Osteocyte (in vitro differentiated cells): Measurements from ENCODE around the gene MIF. TPM values are rescaled to one million over a fixed set of nuclear protein-coding genes. Genes with fewer than 3 reads are reported as not detected.
"Not testable (repeated sequence)": the region's sequence is repeated elsewhere in the genome, so short reads cannot be mapped to it uniquely, and the experiment has no call there.

Experiments used
- DNase-seq: peaks from one replicate; pipeline ENCODE4 v3.0.0; 2021; ENCODE audit warnings: mixed read lengths; ENCODE audit not compliant: unreplicated experiment; ENCODE audit errors: extremely low spot score
- H3K27ac Mint-ChIP-seq: one replicate; pipeline ENCODE4 v1.8.0; 2021; ENCODE audit warnings: mild to moderate bottlenecking, mixed read lengths; ENCODE audit not compliant: unreplicated experiment
- H3K27me3 Mint-ChIP-seq: one replicate; pipeline ENCODE4 v1.8.0; 2021; ENCODE audit warnings: mixed read lengths; ENCODE audit not compliant: unreplicated experiment
- H3K36me3 Mint-ChIP-seq: one replicate; pipeline ENCODE4 v1.8.0; 2021; ENCODE audit warnings: mixed read lengths; ENCODE audit not compliant: unreplicated experiment
- H3K4me1 Mint-ChIP-seq: one replicate; pipeline ENCODE4 v1.8.0; 2021; ENCODE audit warnings: mixed read lengths; ENCODE audit not compliant: unreplicated experiment
- H3K4me3 Mint-ChIP-seq: one replicate; pipeline ENCODE4 v1.8.0; 2021; ENCODE audit warnings: mild to moderate bottlenecking, moderate library complexity, mixed read lengths; ENCODE audit not compliant: unreplicated experiment
- H3K9me3 Mint-ChIP-seq: one replicate; pipeline ENCODE4 v1.8.0; 2021; ENCODE audit warnings: mixed read lengths; ENCODE audit not compliant: unreplicated experiment
- CTCF ChIP-seq: fragments of 200-600 bp; sonication (generic); IDR thresholded peaks from 2 replicates; pipeline ENCODE4 v1.5.0; 2021; ENCODE audit warnings: antibody characterized with exemption, mild to moderate bottlenecking, moderate library complexity
- total RNA-seq: library from RNA; stranded (reverse); gene quantifications from 2 replicates; pipeline ENCODE4 v1.2.1, GENCODE V29; 2021

MIF gene
- total RNA-seq, 1 donor from 2014 or later = 363 TPM

- no peak overlapping the region for H3K27ac Mint-ChIP-seq
- H3K27me3 Mint-ChIP-seq = no peaks in the 10 kb centered on the region
- H3K9me3 Mint-ChIP-seq = peaks cover 4% of the 10 kb centered on the region
These were observed 10.5 kb downstream of the MIF start for GRCh38 chr22:23904573-23905254.

GRCh38 chr22:23906641-23907040 is 12.5 kb downstream of the MIF start:
- Mint-ChIP-seq H3K9me3 (no peaks in the 10 kb centered on the region), H3K4me1 (no peaks in the 10 kb centered on the region), H3K27ac (no peak overlapping the region), H3K4me3 (no peak overlapping the region), H3K36me3 (peaks cover 3% of the 10 kb centered on the region), H3K27me3 (no peaks in the 10 kb centered on the region)
- no peak for TF ChIP-seq CTCF
- no peak for DNase-seq

More at GRCh38 chr22:23904573-23905254, 10.5 kb downstream of the MIF start:
- H3K4me1 Mint-ChIP-seq = no peaks in the 10 kb centered on the region
- no peak overlapping the region for H3K4me3 Mint-ChIP-seq
- H3K36me3 Mint-ChIP-seq = peaks cover 13% of the 10 kb centered on the region
- TF ChIP-seq CTCF = no peak
- DNase-seq = no peak

GRCh38 chr22:23907423-23907822 is 13.2 kb downstream of the MIF start:
- H3K9me3 Mint-ChIP-seq, H3K36me3 Mint-ChIP-seq, H3K4me3 Mint-ChIP-seq, H3K4me1 Mint-ChIP-seq, H3K27me3 Mint-ChIP-seq, H3K27ac Mint-ChIP-seq, DNase-seq: not testable (repeated sequence)

- Mint-ChIP-seq H3K4me3 (no peak overlapping the region), H3K36me3 (peaks cover 3% of the 10 kb centered on the region), H3K27me3 (no peaks in the 10 kb centered on the region), H3K9me3 (no peaks in the 10 kb centered on the region), H3K27ac (no peak overlapping the region), H3K4me1 (peaks cover 9% of the 10 kb centered on the region)
- no peak for TF ChIP-seq CTCF
- no peak for DNase-seq
These were observed 14.5 kb downstream of the MIF start for GRCh38 chr22:23908587-23909205.

GRCh38 chr22:23909296-23909898 is 15.2 kb downstream of the MIF start:
- Mint-ChIP-seq H3K4me3 (no peak overlapping the region), H3K27ac (no peak overlapping the region), H3K27me3 (no peaks in the 10 kb centered on the region), H3K9me3 (no peaks in the 10 kb centered on the region), H3K4me1 (peaks cover 11% of the 10 kb centered on the region), H3K36me3 (peaks cover 3% of the 10 kb centered on the region)
- TF ChIP-seq CTCF = no peak
- no peak for DNase-seq
